22Rv1 (cell line): ENCODE results near the gene PIKFYVE.
"Not testable (repeated sequence)": the region's sequence is repeated elsewhere in the genome, so short reads cannot be mapped to it uniquely, and the experiment has no call there.

Experiments used
- H3K27ac ChIP-seq: fragments of 450-650 bp; 2 replicates; pipeline ENCODE4 v1.5.1; 2017
- ZFX ChIP-seq: fragments of 450-650 bp; IDR thresholded peaks from 2 replicates; pipeline ENCODE4 v1.6.1; 2017; ENCODE audit warnings: antibody characterized with exemption, borderline replicate concordance
- TF ChIP-seq, protein P1 (sequence below): fragments of 450-650 bp; IDR thresholded peaks from 2 replicates; pipeline ENCODE4 v1.5.1; 2017; ENCODE audit warnings: mild to moderate bottlenecking

PIKFYVE gene

DNA sequence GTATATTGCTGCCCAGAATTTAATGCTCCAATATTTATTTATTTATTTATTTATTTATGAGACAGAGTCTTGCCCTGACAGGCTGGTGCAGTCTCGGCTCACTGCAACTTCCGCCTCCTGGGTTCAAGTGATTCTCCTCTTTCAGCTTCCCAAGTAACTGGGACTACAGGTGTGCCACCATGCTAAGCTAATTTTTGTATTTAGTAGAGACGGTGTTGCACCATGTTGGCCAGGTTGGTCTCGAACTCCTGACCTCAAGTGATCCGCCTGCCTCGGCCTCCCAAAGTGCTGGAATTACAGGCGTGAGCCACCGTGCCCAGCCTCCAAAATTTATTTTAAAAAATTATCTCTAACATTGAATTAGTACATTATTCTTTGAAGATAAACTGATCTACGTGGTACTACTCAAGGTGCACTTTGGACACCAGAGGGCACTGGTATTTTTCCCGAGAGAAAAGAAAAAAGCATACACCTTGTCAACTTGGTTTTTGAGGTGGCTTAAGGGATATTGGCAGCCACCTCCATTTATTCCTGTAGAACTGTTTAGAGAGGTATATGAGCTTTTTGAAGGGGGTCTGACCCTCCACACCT, 9.8 kb upstream of the PIKFYVE start:
- TF ChIP-seq, protein P1, sequence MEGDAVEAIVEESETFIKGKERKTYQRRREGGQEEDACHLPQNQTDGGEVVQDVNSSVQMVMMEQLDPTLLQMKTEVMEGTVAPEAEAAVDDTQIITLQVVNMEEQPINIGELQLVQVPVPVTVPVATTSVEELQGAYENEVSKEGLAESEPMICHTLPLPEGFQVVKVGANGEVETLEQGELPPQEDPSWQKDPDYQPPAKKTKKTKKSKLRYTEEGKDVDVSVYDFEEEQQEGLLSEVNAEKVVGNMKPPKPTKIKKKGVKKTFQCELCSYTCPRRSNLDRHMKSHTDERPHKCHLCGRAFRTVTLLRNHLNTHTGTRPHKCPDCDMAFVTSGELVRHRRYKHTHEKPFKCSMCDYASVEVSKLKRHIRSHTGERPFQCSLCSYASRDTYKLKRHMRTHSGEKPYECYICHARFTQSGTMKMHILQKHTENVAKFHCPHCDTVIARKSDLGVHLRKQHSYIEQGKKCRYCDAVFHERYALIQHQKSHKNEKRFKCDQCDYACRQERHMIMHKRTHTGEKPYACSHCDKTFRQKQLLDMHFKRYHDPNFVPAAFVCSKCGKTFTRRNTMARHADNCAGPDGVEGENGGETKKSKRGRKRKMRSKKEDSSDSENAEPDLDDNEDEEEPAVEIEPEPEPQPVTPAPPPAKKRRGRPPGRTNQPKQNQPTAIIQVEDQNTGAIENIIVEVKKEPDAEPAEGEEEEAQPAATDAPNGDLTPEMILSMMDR, result peak; percentile 75
- TF ChIP-seq ZFX, result no peak
- H3K27ac ChIP-seq, result peak overlapping the region; percentile 92

DNA sequence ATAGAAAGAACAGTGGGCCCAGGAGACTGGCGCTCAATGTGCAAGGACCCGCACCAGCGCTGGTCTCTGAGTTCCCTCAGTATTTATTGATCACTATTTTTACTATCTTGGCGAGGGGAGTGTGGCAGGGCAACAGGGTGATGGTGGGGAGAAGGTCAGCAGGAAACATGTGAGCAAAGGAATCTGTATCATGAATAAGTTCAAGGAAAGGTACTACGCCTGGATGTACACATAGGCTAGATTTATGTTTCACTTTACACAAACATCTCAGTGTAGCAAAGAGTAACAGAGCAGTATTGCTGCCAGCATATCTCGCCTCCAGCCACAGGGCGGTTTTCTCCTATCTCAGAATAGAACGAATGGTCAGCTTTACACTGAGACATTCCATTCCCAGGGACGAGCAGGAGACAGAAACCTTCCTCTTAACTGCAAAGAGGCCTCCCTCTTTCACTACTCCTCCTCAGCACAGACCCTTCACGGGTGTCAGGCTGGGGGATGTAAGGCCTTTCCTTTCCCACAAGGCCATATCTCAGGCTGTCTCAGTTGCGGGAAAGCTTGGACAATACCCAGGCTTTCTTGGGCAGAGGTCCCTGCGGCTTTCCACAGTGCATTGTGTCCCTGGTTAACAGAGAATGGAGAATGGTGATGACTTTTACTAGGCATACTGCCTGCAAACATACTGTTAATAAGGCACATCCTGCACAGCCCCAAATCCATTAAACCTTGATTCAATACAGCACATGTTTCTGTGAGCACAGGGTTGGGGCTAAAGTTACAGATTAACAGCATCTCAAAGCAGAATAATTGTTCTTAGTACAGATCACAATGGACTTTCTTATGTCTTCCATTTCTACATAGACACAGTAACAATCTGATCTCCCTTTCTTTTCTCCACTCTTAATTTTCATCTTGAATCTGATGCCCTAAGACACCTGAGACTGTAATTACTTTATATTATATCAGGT, 8.9 kb upstream of the PIKFYVE start:
- peak overlapping the region; percentile 92 for H3K27ac ChIP-seq

DNA sequence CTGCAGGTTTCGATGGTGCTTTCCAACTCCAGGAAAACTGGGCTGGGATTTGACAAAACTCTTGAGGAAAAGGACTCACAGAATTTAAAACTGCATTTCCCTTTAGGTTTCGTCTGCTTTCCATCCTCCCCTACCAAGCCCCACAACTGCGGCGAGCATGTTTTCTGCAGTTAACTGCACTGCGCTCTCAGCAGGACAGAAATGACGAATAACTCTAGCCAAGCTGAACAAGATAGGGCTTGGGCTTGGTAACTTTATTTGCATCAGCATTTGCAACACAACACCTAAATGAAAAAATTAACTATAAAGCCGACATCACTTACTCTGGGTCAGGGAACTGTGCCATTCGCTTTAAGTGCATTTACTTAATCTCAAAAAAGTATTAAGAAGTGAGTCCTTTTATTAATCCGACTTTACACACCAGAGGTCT, 669 bp upstream of the PIKFYVE start:
- peak overlapping the region; percentile 86 for H3K27ac ChIP-seq
- no peak for TF ChIP-seq ZFX
- TF ChIP-seq, protein P1, result no peak

DNA sequence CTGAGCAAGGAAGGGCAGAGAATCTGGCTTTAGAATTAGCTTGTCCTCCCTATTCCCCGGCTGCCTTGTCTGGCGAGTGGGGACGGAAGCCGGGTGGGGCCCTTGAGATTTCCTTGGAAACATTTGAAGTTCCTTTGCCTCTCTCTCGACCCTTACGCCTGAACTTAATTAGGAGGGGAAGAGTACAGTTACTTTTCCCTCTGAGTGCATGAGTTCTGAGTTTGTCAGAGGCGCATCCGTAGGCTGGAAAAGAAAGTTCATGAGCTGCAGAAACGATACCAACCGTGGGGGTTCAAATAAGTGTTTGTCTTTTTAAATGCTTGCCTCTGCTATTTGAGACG, 468 bp downstream of the PIKFYVE start:
- peak overlapping the region; percentile 86 for H3K27ac ChIP-seq
- TF ChIP-seq ZFX, result no peak
- TF ChIP-seq, protein P1, result no peak

GRCh38 chr2:208266936-208267335, 881 bp downstream of the PIKFYVE start:
- peak overlapping the region; percentile 86 for H3K27ac ChIP-seq
- TF ChIP-seq ZFX, result no peak
- TF ChIP-seq, protein P1, result no peak

- not testable (repeated sequence) for H3K27ac ChIP-seq
Observed at GRCh38 chr2:208267526-208267925, 1.5 kb downstream of the PIKFYVE start.

- no peak overlapping the region for H3K27ac ChIP-seq
- TF ChIP-seq, protein P1, result no peak
Observed at GRCh38 chr2:208268156-208268952, 2.3 kb downstream of the PIKFYVE start.

DNA sequence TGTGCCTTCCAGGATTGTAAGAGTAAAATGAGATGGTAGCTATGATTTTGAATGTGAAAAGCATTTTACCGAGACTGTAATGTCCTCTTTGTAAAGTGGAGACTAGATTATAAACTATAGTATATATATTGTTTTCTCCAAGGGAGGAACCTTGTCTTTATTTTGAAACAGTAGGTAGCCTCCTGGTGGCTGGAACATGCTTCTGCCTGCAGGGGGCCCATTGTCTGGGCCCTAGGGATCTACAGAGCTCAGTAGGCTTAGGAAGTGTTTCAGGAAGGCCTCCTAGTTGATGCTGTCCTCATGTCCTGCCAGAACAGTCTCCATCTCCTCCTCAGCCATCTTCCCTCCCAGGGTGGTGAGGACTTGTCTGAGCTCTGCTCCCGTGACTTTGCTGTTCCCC, 3.0 kb downstream of the PIKFYVE start:
- no peak overlapping the region for H3K27ac ChIP-seq
- TF ChIP-seq, protein P1, result 0 out of 2 replicates have a peak, but pooled peaks have one; percentile 9
- TF ChIP-seq ZFX, result no peak
